Ishikawa (cell line): Measurements from ENCODE around the gene SARDH.

ENCODE experiments used
- CEBPB ChIP-seq: IDR thresholded peaks from 2 replicates; pipeline ENCODE4 v1.6.1; 2012
- EP300 ChIP-seq: IDR thresholded peaks from 2 replicates; pipeline ENCODE4 v1.6.1; 2012; ENCODE audit warnings: borderline replicate concordance
- FOXM1 ChIP-seq: IDR thresholded peaks from 2 replicates; pipeline ENCODE4 v1.6.1; 2012; ENCODE audit warnings: low read depth, borderline replicate concordance
- MAX ChIP-seq: IDR thresholded peaks from 2 replicates; pipeline ENCODE4 v1.6.1; 2012
- NFIC ChIP-seq: IDR thresholded peaks from 2 replicates; pipeline ENCODE4 v1.6.1; 2012
- RAD21 ChIP-seq: IDR thresholded peaks from 2 replicates; pipeline ENCODE4 v1.6.1; 2012; ENCODE audit warnings: low read depth
- REST ChIP-seq: IDR thresholded peaks from 2 replicates; pipeline ENCODE4 v1.6.1; 2012; ENCODE audit warnings: low read depth, mild to moderate bottlenecking
- TAF1 ChIP-seq: IDR thresholded peaks from 2 replicates; pipeline ENCODE4 v1.6.1; 2012; ENCODE audit warnings: low read depth, mild to moderate bottlenecking
- TEAD4 ChIP-seq: IDR thresholded peaks from 2 replicates; pipeline ENCODE4 v1.6.1; 2012
- USF1 ChIP-seq: IDR thresholded peaks from 2 replicates; pipeline ENCODE4 v1.6.1; 2012
- YY1 ChIP-seq: IDR thresholded peaks from 2 replicates; pipeline ENCODE4 v1.6.1; 2012; ENCODE audit warnings: low read depth
- ZBTB7A ChIP-seq: IDR thresholded peaks from 2 replicates; pipeline ENCODE4 v1.6.1; 2012; ENCODE audit warnings: low read depth

- no peak for TF ChIP-seq YY1
- no peak for TF ChIP-seq TAF1
- TF ChIP-seq FOXM1, result no peak
- no peak for TF ChIP-seq CEBPB
- no peak for TF ChIP-seq MAX
- TF ChIP-seq USF1, result no peak
- TF ChIP-seq REST, result no peak
- no peak for TF ChIP-seq TEAD4
- no peak for TF ChIP-seq RAD21
- no peak for TF ChIP-seq ZBTB7A
- TF ChIP-seq EP300, result no peak
- TF ChIP-seq NFIC, result no peak
These were observed 54.5 kb downstream of the SARDH start for GRCh38 chr9:133683586-133684120.
